NCI-H2029 (cell line): ENCODE measurements around the gene TEX19.

Source experiments
- DNase-seq: peaks from one replicate; lab custom pipeline; 2025; lab: John Stamatoyannopoulos, UW

TEX19 gene

GRCh38 chr17:82321947-82322466, 37.0 kb upstream of the TEX19 start:
- DNase-seq = no peak

- no peak for DNase-seq
Measured at GRCh38 chr17:82322526-82323453, 36.3 kb upstream of the TEX19 start.

GRCh38 chr17:82323514-82324234, 35.4 kb upstream of the TEX19 start:
- no peak for DNase-seq

- no peak for DNase-seq
Measured at GRCh38 chr17:82324566-82325285, 34.3 kb upstream of the TEX19 start.

- DNase-seq = no peak
Measured at GRCh38 chr17:82325286-82326180, 33.5 kb upstream of the TEX19 start.

GRCh38 chr17:82327289-82327688, 31.8 kb upstream of the TEX19 start:
- no peak for DNase-seq

- no peak for DNase-seq
Measured at GRCh38 chr17:82327757-82328140, 31.3 kb upstream of the TEX19 start.

GRCh38 chr17:82328141-82328993, 30.7 kb upstream of the TEX19 start:
- DNase-seq = no peak

- DNase-seq = no peak
Measured at GRCh38 chr17:82328994-82329507, 30.0 kb upstream of the TEX19 start.

- no peak for DNase-seq
Measured at GRCh38 chr17:82329683-82330321, 29.2 kb upstream of the TEX19 start.

- peak; percentile 66 for DNase-seq
Measured at GRCh38 chr17:82330322-82331239, 28.5 kb upstream of the TEX19 start.

- DNase-seq = no peak
Measured at GRCh38 chr17:82331345-82331939, 27.6 kb upstream of the TEX19 start.

- no peak for DNase-seq
Measured at GRCh38 chr17:82332669-82333278, 26.3 kb upstream of the TEX19 start.

GRCh38 chr17:82333279-82334171, 25.5 kb upstream of the TEX19 start, which contains the start of gene SECTM1:
TSS of gene SECTM1 (minus strand) at chr17:82333766. CDS start at chr17:82327240, 6,526 bp downstream.
- no peak for DNase-seq

GRCh38 chr17:82334204-82334621, 24.8 kb upstream of the TEX19 start:
- no peak for DNase-seq

GRCh38 chr17:82334622-82335394, 24.2 kb upstream of the TEX19 start:
- DNase-seq = peak; percentile 59
